HG03039 (cell line): ENCODE data around the gene SRMS.

Experiments
- ATAC-seq: cut with Tn5 transposase; IDR thresholded peaks from one replicate; pipeline ENCODE4 v1.9.1; 2021; ENCODE audit warnings: mild to moderate bottlenecking, moderate library complexity; ENCODE audit not compliant: unreplicated experiment

Gene SRMS

DNA sequence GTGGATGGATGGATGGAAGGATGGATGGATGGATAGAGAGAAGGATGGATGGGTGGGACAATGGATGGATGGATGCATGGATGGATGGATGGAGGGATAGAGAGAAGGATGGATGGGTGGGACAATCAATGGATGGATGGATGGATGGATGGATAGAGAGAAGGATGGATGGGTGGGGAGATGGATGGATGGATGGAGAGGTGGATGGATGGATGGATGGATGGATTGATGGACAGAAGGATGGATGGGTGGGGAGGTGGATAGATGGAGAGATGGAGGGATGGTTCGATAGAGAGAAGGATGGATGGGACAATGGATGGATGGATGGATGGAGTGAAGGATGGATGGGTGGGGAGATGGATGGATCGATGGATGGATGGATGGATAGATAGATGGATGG, 55.0 kb downstream of the SRMS start:
- no peak for ATAC-seq

DNA sequence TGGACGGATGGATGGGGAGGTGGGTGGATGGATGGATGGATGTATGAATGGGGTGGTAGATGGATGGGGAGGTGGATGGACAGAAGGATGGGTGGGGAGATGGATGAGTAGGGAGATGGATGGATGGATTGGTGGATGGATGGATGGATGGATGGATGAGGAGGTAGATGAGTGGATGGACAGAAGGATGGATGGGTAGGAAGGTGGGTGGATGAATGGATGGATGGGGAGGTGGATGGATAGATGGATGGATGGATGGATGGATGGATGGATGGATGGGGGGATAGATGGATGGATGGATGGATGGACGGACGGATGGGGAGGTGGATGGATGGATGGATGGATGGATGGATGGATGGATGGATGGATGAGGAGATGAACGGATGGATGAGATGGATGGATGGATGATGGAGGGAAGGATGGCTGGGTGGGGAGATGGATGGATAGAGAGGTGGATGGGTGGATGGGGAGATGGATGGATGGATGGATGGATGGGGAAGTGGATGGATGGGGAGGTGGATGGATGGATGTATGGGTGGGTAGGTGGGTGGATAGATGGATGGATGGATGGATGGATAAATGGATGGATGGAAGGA, 55.8 kb downstream of the SRMS start:
- no peak for ATAC-seq

DNA sequence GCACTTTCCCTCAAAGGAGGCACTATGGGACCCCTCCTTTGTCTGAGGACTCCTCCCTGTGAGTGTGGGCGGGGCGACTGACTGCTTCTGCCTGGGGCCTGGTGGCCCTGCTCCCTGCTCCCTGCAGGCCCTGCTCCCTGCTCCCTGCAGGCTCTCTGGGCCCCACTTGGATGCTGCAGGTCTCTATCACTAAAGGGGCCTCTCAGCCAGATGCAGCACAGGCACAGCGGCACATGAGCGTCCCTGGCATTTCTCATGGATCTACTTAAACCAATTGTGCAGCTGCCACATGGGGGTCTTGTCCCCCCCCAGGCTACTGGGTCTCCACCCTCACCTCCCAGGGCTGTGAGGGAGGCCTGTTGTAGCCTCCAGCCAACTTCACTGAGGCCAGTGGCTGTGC, 56.5 kb downstream of the SRMS start:
- no peak for ATAC-seq
